IMR-90 (cell line): Measurements from ENCODE around the gene SLC12A6.
A peak's percentile ranks its signal among the peaks of the same experiment; 100 is the strongest.

Experiments
- BHLHE40 ChIP-seq: fragments of 150-350 bp; IDR thresholded peaks from 2 replicates; pipeline ENCODE4 v1.6.1; 2016; ENCODE audit warnings: mild to moderate bottlenecking, low read depth, low read length
- CEBPB ChIP-seq: IDR thresholded peaks from 2 replicates; pipeline ENCODE4 v1.6.1; 2012; ENCODE audit warnings: low read depth, low read length, improper control_type of control experiment
- CTCF ChIP-seq: conservative IDR thresholded peaks from 2 replicates; pipeline ENCODE4 v1.5.1; 2012; ENCODE audit warnings: mild to moderate bottlenecking, low read depth, low read length, improper control_type of control experiment
- MAFK ChIP-seq: IDR thresholded peaks from 2 replicates; pipeline ENCODE4 v1.6.1; 2012; ENCODE audit warnings: low read depth, low read length, improper control_type of control experiment
- MXI1 ChIP-seq: IDR thresholded peaks from 2 replicates; pipeline ENCODE4 v1.6.1; 2012; ENCODE audit warnings: low read depth, mild to moderate bottlenecking, low read length, moderate library complexity, borderline replicate concordance
- NFE2L2 ChIP-seq: fragments of 150-350 bp; IDR thresholded peaks from 2 replicates; pipeline ENCODE4 v1.6.1; 2016; ENCODE audit warnings: low read depth, mild to moderate bottlenecking, low read length
- POLR2A ChIP-seq: IDR thresholded peaks from 2 replicates; pipeline ENCODE4 v1.6.1; 2012; ENCODE audit warnings: mild to moderate bottlenecking, low read depth, low read length
- TF ChIP-seq, protein P1 (sequence below): fragments of 150-350 bp; IDR thresholded peaks from 2 replicates; pipeline ENCODE4 v1.6.1; 2016; ENCODE audit warnings: low read depth, mild to moderate bottlenecking, low read length, moderate library complexity, borderline replicate concordance

GRCh38 chr15:34209421-34210282, 127.9 kb downstream of the SLC12A6 start, which contains the start of gene KATNBL1:
- TF ChIP-seq BHLHE40 (no peak), NFE2L2 (no peak), CTCF (peak; percentile 95), MAFK (no peak), POLR2A (peak; percentile 96), CEBPB (no peak), MXI1 (peak; percentile 61; the same call in 1 of the 2 replicates)
- TF ChIP-seq, protein P1, sequence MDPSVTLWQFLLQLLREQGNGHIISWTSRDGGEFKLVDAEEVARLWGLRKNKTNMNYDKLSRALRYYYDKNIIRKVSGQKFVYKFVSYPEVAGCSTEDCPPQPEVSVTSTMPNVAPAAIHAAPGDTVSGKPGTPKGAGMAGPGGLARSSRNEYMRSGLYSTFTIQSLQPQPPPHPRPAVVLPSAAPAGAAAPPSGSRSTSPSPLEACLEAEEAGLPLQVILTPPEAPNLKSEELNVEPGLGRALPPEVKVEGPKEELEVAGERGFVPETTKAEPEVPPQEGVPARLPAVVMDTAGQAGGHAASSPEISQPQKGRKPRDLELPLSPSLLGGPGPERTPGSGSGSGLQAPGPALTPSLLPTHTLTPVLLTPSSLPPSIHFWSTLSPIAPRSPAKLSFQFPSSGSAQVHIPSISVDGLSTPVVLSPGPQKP, result no peak
